Left hindlimb (tissue), 1 donor: Measurements from ENCODE around the gene PSMD3.

Experiments
- DNase-seq: peaks from one replicate; pipeline ENCODE4 v3.0.0-alpha.2; 2018

The PSMD3 gene

GRCh38 chr17:39962642-39963220 lies 17.9 kb upstream of the PSMD3 start, which contains the start of gene GSDMA:
Gene GSDMA (plus strand): TSS chr17:39963004. CDS start chr17:39965688, 2,684 bp downstream.
- DNase-seq: no peak

- no peak for DNase-seq
Measured at GRCh38 chr17:39963829-39964228, 16.8 kb upstream of the PSMD3 start.

- no peak for DNase-seq
Measured at GRCh38 chr17:39965017-39965699, 15.4 kb upstream of the PSMD3 start.

GRCh38 chr17:39966771-39967170 lies 13.8 kb upstream of the PSMD3 start:
- DNase-seq: no peak

- DNase-seq: no peak
Measured at GRCh38 chr17:39968761-39969160, 11.8 kb upstream of the PSMD3 start.

- no peak for DNase-seq
Measured at GRCh38 chr17:39969375-39969774, 11.2 kb upstream of the PSMD3 start.

GRCh38 chr17:39970157-39970692 lies 10.4 kb upstream of the PSMD3 start:
- DNase-seq: no peak

- DNase-seq: no peak
Measured at GRCh38 chr17:39971076-39971603, 9.5 kb upstream of the PSMD3 start.

GRCh38 chr17:39972271-39972670 lies 8.3 kb upstream of the PSMD3 start:
- no peak for DNase-seq

GRCh38 chr17:39973496-39973895 lies 7.1 kb upstream of the PSMD3 start:
- no peak for DNase-seq

- DNase-seq: no peak
Measured at GRCh38 chr17:39974433-39974832, 6.2 kb upstream of the PSMD3 start.

- no peak for DNase-seq
Measured at GRCh38 chr17:39975801-39976200, 4.8 kb upstream of the PSMD3 start.

GRCh38 chr17:39979016-39979670 lies 1.5 kb upstream of the PSMD3 start:
- DNase-seq: no peak

GRCh38 chr17:39979893-39980350 lies 685 bp upstream of the PSMD3 start:
- DNase-seq: no peak

GRCh38 chr17:39981207-39981741 lies 667 bp downstream of the PSMD3 start:
- DNase-seq: no peak

- no peak for DNase-seq
Measured at GRCh38 chr17:39981766-39982375, 1.3 kb downstream of the PSMD3 start.

GRCh38 chr17:39988206-39988810 lies 7.7 kb downstream of the PSMD3 start:
- no peak for DNase-seq

- DNase-seq: no peak
Measured at GRCh38 chr17:39994448-39994847, 13.8 kb downstream of the PSMD3 start.

GRCh38 chr17:39995438-39995837 lies 14.8 kb downstream of the PSMD3 start:
- DNase-seq: no peak

GRCh38 chr17:39996162-39996561 lies 15.6 kb downstream of the PSMD3 start:
- DNase-seq: no peak

GRCh38 chr17:39996800-39997199 lies 16.2 kb downstream of the PSMD3 start:
- no peak for DNase-seq

GRCh38 chr17:39997543-39997942 lies 16.9 kb downstream of the PSMD3 start:
- DNase-seq: no peak
